ENCODE measurements around the gene TRAF4.

The TRAF4 gene

GRCh38 chr17:28700830-28701492 is 42.9 kb upstream of the TRAF4 start:
- Histone ChIP-seq H2AFZ (ENCODE audit: low read length) (no peak overlapping the region), H3K36me3 (replicated peaks; ENCODE audit: insufficient read depth, low read length) (peaks cover 9% of the 10 kb centered on the region), H3K4me3 (ENCODE audit: low read length) (no peak overlapping the region), H3K9ac (ENCODE audit: low read length) (no peak overlapping the region), H3F3A (ENCODE audit: insufficient read depth, low read length) (no peaks in the 10 kb centered on the region), H3K4me1 (ENCODE audit: low read length) (no peaks in the 10 kb centered on the region), H3K9me3 (replicated peaks; ENCODE audit: insufficient read depth, low read length) (no peaks in the 10 kb centered on the region), H3K79me2 (ENCODE audit: low read length) (no peaks in the 10 kb centered on the region), H3K27ac (ENCODE audit: low read length) (no peak overlapping the region), H3K9me2 (replicated peaks; ENCODE audit: insufficient read depth, low read length) (no peaks in the 10 kb centered on the region), H3K27me3 (replicated peaks; ENCODE audit: insufficient read depth, low read length) (no peaks in the 10 kb centered on the region), H4K20me1 (ENCODE audit: insufficient read depth, low read length) (no peaks in the 10 kb centered on the region), H3K4me2 (ENCODE audit: low read depth, low read length) (no peak overlapping the region)
- no peak for TF ChIP-seq EZH2 (optimal IDR thresholded peaks at IDR 0.05; ENCODE audit: low read depth, low read length)
- no peak for TF ChIP-seq CTCF (IDR thresholded peaks at IDR 0.05; ENCODE audit: low read length)
- TF ChIP-seq EZH2phosphoT487 (IDR thresholded peaks at IDR 0.05; ENCODE audit: low read length), result no peak
- no peak for DNase-seq

GRCh38 chr17:28702026-28702751 is 41.6 kb upstream of the TRAF4 start:
- Histone ChIP-seq H3K4me1 (ENCODE audit: low read length) (no peaks in the 10 kb centered on the region), H4K20me1 (ENCODE audit: insufficient read depth, low read length) (no peaks in the 10 kb centered on the region), H3K27me3 (replicated peaks; ENCODE audit: insufficient read depth, low read length) (no peaks in the 10 kb centered on the region), H3F3A (ENCODE audit: insufficient read depth, low read length) (no peaks in the 10 kb centered on the region), H2AFZ (ENCODE audit: low read length) (no peak overlapping the region), H3K4me3 (ENCODE audit: low read length) (no peak overlapping the region), H3K36me3 (replicated peaks; ENCODE audit: insufficient read depth, low read length) (peaks cover 9% of the 10 kb centered on the region), H3K9me2 (replicated peaks; ENCODE audit: insufficient read depth, low read length) (no peaks in the 10 kb centered on the region), H3K79me2 (ENCODE audit: low read length) (no peaks in the 10 kb centered on the region), H3K4me2 (ENCODE audit: low read depth, low read length) (no peak overlapping the region), H3K27ac (ENCODE audit: low read length) (no peak overlapping the region), H3K9ac (ENCODE audit: low read length) (no peak overlapping the region), H3K9me3 (replicated peaks; ENCODE audit: insufficient read depth, low read length) (no peaks in the 10 kb centered on the region)
- no peak for DNase-seq
- TF ChIP-seq EZH2phosphoT487 (IDR thresholded peaks at IDR 0.05; ENCODE audit: low read length) (no peak), EZH2 (optimal IDR thresholded peaks at IDR 0.05; ENCODE audit: low read depth, low read length) (no peak), CTCF (IDR thresholded peaks at IDR 0.05; ENCODE audit: low read length) (no peak)

- TF ChIP-seq CTCF (IDR thresholded peaks at IDR 0.05; ENCODE audit: low read length) (no peak), EZH2phosphoT487 (IDR thresholded peaks at IDR 0.05; ENCODE audit: low read length) (no peak), EZH2 (optimal IDR thresholded peaks at IDR 0.05; ENCODE audit: low read depth, low read length) (no peak)
- no peaks in the 10 kb centered on the region for H3K4me1 ChIP-seq (ENCODE audit: low read length)
- no peak overlapping the region for H3K4me2 ChIP-seq (ENCODE audit: low read depth, low read length)
- no peaks in the 10 kb centered on the region for H3K9me2 ChIP-seq (replicated peaks; ENCODE audit: insufficient read depth, low read length)
- H3K27ac ChIP-seq (ENCODE audit: low read length), result no peak overlapping the region
- no peaks in the 10 kb centered on the region for H3K9me3 ChIP-seq (replicated peaks; ENCODE audit: insufficient read depth, low read length)
- no peak overlapping the region for H2AFZ ChIP-seq (ENCODE audit: low read length)
- H3K9ac ChIP-seq (ENCODE audit: low read length), result no peak overlapping the region
- H3K36me3 ChIP-seq (replicated peaks; ENCODE audit: insufficient read depth, low read length), result peaks cover 9% of the 10 kb centered on the region
- no peak for DNase-seq
- H3K79me2 ChIP-seq (ENCODE audit: low read length), result no peaks in the 10 kb centered on the region
- H3F3A ChIP-seq (ENCODE audit: insufficient read depth, low read length), result no peaks in the 10 kb centered on the region
- no peaks in the 10 kb centered on the region for H4K20me1 ChIP-seq (ENCODE audit: insufficient read depth, low read length)
- no peaks in the 10 kb centered on the region for H3K27me3 ChIP-seq (replicated peaks; ENCODE audit: insufficient read depth, low read length)
- H3K4me3 ChIP-seq (ENCODE audit: low read length), result no peak overlapping the region
Measured at GRCh38 chr17:28702752-28703150, 41.1 kb upstream of the TRAF4 start.
